Measurements from ENCODE around the gene TEX14. TPM values are rescaled to one million over a fixed set of nuclear protein-coding genes. Genes with fewer than 3 reads are reported as not detected.
A peak's percentile ranks its signal among the peaks of the same experiment; 100 is the strongest.

Gene TEX14
- total and polyA plus RNA-seq, 11 donors, result 0.04 to 0.36 (median 0.10) TPM; not detected in 3

DNA sequence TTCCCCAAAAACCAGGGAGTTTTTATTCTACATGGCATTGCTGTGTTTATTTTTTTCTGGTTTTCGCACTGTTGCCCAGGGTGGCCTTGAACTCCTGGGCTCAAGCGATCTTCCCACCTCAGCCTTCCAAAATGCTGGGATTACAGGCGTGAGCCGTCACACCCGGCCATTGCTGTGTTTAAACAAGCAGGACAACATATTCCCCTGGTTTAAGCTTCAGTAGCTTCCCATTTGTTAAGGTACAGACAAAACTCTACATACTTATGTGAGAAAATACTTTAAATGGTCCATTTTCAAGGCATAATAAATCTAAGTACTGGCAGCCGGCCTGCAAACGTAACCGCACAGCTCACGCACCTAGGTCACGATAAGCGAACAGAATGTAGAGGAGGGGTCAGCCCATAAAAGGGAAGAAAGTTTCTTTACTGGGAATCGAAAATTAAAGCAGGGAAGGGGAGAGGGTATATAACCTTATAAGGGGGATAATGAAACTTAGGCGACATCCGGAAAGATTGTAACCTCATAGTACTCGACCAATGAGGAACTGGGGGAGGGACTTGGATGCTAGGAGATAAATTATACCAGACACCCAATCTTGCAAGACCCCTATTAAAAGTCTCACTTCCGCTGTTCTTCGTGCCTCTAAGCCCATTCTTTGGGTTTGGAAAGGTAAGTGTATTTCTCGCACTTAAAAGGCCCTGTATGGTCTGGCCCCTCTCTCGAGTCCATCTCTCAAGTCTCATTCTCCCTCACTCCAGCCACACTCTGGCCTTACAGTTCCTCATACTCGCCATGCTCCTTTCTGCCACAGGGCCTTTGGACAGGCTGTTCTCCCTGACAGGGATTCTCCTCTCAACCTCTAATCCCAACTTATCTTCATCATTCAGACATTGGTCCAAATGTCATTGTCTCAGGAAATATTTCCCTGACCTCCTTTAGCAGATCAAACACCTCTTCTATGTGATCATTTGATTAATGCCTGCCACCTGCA lies 59.2 kb downstream of the TEX14 start:
- intact Hi-C loops (cut with DNase I), result loop anchor here in 8 of 10 donors (1.0 to 10.0 kb wide), 8 partner anchors 26 to 118 kb away; partner anchors contain the start of gene MTMR4 (in 1 of the 8)
- no peak for ATAC-seq
- no peaks in the 10 kb centered on the region for H3K27me3 ChIP-seq
- peak overlapping the region; percentile 2 to 61 (median 48) for H3K4me3 ChIP-seq
- peak overlapping the region; percentile 49 to 93 (median 78) for H3K27ac ChIP-seq
- H3K9me3 ChIP-seq, result no peaks in the 10 kb centered on the region
- TF ChIP-seq POLR2A (IDR thresholded peaks at IDR 0.05), result no peak
- TF ChIP-seq, protein P1, sequence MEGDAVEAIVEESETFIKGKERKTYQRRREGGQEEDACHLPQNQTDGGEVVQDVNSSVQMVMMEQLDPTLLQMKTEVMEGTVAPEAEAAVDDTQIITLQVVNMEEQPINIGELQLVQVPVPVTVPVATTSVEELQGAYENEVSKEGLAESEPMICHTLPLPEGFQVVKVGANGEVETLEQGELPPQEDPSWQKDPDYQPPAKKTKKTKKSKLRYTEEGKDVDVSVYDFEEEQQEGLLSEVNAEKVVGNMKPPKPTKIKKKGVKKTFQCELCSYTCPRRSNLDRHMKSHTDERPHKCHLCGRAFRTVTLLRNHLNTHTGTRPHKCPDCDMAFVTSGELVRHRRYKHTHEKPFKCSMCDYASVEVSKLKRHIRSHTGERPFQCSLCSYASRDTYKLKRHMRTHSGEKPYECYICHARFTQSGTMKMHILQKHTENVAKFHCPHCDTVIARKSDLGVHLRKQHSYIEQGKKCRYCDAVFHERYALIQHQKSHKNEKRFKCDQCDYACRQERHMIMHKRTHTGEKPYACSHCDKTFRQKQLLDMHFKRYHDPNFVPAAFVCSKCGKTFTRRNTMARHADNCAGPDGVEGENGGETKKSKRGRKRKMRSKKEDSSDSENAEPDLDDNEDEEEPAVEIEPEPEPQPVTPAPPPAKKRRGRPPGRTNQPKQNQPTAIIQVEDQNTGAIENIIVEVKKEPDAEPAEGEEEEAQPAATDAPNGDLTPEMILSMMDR (IDR thresholded peaks at IDR 0.05), result no peak
- H3K36me3 ChIP-seq, result no peaks in the 10 kb centered on the region
- WGBS, 4 donors, result 81 to 85% (median 84%) methylated on average over 20 of the region's 20 CpGs
- H3K4me1 ChIP-seq, result peaks cover 0 to 17% (median 4%) of the 10 kb centered on the region in 12 donors
- no peak for DNase-seq

DNA sequence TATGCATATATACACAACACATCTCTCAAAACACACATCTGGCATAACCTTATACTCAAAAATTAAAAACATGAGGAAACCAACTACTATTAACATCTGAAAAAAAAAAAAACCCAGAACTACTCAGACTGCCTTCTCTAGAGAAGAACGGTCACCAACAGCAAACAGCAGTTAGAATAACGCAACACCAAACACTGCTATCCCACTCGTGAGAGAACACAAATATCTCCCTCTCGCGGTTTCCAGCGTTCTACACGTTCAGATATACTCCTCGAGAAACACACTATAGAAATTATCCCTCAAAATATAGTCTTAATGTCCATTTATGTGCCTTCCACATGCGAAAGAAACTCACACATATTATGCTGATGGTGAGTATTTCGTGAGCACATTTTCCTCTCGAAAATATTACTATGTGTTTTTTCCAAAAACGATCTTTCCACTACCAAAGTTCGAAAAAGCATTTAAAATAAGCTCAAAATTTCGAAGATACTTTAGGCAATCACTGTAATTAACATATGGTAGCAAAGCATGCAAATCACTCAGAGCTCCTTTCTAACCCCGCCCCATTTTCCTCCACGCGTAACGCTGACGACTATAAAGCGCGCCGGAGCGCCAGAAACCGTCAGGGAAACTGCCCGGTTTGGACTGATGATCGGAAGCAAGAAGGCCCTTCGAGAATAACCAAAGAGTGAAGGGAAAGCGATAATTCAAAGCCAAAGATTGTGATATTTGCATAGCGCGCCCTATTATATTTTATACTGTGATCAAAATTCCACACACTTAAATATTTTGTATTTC lies 60.1 kb downstream of the TEX14 start:
- WGBS, 4 donors, result 1 to 3% (median 1%) methylated on average over 30 of the region's 30 CpGs
- DNase-seq (peak; percentile 94 to 96 (median 95)), ATAC-seq (peak; percentile 97 to 98 (median 97))
- intact Hi-C loops (cut with DNase I), result loop anchor here in 8 of 10 donors (1.0 to 10.0 kb wide), 10 partner anchors 27 to 117 kb away; partner anchors contain the start of genes MTMR4 (in 1 of the 8), RAD51C (in 1 of the 8) and TEX14 (in 1 of the 8)
- Histone ChIP-seq H3K27me3 (no peaks in the 10 kb centered on the region), H3K9me3 (no peaks in the 10 kb centered on the region), H3K27ac (peak overlapping the region; percentile 49 to 93 (median 78)), H3K36me3 (no peaks in the 10 kb centered on the region), H3K4me3 (peak overlapping the region; percentile 2 to 61 (median 48)), H3K4me1 (peaks cover 0 to 24% (median 4%) of the 10 kb centered on the region in 12 donors)
- peak in 1 of 2 donors; percentile 84 for TF ChIP-seq POLR2A (IDR thresholded peaks at IDR 0.05)
- TF ChIP-seq, protein P1 (IDR thresholded peaks at IDR 0.05), result peak in 7 of 12 donors; percentile 6 to 43 (median 22)

DNA sequence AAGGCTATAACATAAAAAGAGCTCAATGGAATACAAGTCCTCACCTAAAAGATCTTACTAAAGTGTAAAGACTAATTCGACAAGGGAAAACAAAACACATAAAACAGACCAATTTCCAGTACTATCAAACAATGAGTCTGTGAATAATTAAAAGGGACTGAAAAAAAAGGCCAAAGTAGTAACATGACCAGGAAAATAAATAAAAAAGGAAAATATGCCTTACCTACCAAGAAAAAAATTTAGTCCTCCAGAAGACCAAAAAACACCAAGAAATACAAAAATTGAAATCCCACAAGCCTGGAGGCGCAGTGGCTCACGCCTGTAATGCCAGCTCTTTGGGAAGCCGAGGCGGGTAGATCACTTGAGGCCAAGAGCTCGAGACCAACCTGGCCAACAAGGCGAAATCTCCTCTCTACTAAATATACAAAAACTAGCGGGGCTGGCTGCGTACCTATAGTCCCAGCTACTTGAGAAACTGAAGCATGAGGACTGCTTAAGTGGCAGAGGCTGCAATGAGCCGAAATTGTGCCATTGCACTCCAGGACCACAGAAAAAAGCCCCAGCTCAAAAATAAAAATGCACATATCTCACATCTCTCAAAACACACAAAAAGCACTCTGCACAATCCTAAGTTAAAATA lies 60.8 kb downstream of the TEX14 start:
- H3K9me3 ChIP-seq, result no peaks in the 10 kb centered on the region
- H3K36me3 ChIP-seq, result no peaks in the 10 kb centered on the region
- peak overlapping the region in 9 of 12 donors; percentile 35 to 61 (median 50) for H3K4me3 ChIP-seq
- ATAC-seq (peak in 2 of 4 donors; percentile 2), DNase-seq (no peak)
- intact Hi-C loops (cut with DNase I), result loop anchor here in 8 of 10 donors (1.0 to 10.0 kb wide), 8 partner anchors 28 to 116 kb away; partner anchors contain the start of genes MTMR4 (in 1 of the 8), RAD51C (in 1 of the 8) and TEX14 (in 1 of the 8)
- 34 to 45% (median 40%) methylated on average over 10 of the region's 10 CpGs for WGBS, 4 donors
- no peaks in the 10 kb centered on the region for H3K27me3 ChIP-seq
- H3K27ac ChIP-seq, result peak overlapping the region in 11 of 12 donors; percentile 70 to 93 (median 79)
- peaks cover 0 to 28% (median 4%) of the 10 kb centered on the region in 12 donors for H3K4me1 ChIP-seq
- TF ChIP-seq, protein P1 (IDR thresholded peaks at IDR 0.05), result no peak
- no peak for TF ChIP-seq POLR2A (IDR thresholded peaks at IDR 0.05)

Measured in heart left ventricle (tissue), 16 donors.